GM21515 (cell line): Measurements from ENCODE around the gene BCL11B.

ENCODE experiments used
- ATAC-seq: cut with Tn5 transposase; IDR thresholded peaks from one replicate; pipeline ENCODE4 v1.9.1; 2021; ENCODE audit not compliant: unreplicated experiment

Gene BCL11B

GRCh38 chr14:99268810-99269707, 2.9 kb downstream of the BCL11B start:
- ATAC-seq: no peak

- ATAC-seq: no peak
Observed at GRCh38 chr14:99267837-99268781, 3.9 kb downstream of the BCL11B start.

- ATAC-seq: no peak
Observed at GRCh38 chr14:99267381-99267780, 4.6 kb downstream of the BCL11B start.

GRCh38 chr14:99266181-99267178, 5.5 kb downstream of the BCL11B start:
- peak; percentile 74 for ATAC-seq

GRCh38 chr14:99265571-99265970, 6.4 kb downstream of the BCL11B start:
- no peak for ATAC-seq

GRCh38 chr14:99264691-99265450, 7.1 kb downstream of the BCL11B start:
- ATAC-seq: no peak

GRCh38 chr14:99263564-99264330, 8.2 kb downstream of the BCL11B start:
- ATAC-seq: no peak

GRCh38 chr14:99262977-99263448, 9.0 kb downstream of the BCL11B start:
- ATAC-seq: no peak

GRCh38 chr14:99261912-99262787, 9.8 kb downstream of the BCL11B start:
- ATAC-seq: no peak

GRCh38 chr14:99260587-99261551, 11.1 kb downstream of the BCL11B start:
- no peak for ATAC-seq

GRCh38 chr14:99260116-99260515, 11.9 kb downstream of the BCL11B start:
- no peak for ATAC-seq

GRCh38 chr14:99258876-99259726, 12.9 kb downstream of the BCL11B start:
- no peak for ATAC-seq

GRCh38 chr14:99258341-99258861, 13.6 kb downstream of the BCL11B start:
- no peak for ATAC-seq

GRCh38 chr14:99257673-99258221, 14.2 kb downstream of the BCL11B start:
- ATAC-seq: no peak

- no peak for ATAC-seq
Observed at GRCh38 chr14:99257122-99257672, 14.8 kb downstream of the BCL11B start.
